ENCODE measurements around the gene CCDC149.

DNA sequence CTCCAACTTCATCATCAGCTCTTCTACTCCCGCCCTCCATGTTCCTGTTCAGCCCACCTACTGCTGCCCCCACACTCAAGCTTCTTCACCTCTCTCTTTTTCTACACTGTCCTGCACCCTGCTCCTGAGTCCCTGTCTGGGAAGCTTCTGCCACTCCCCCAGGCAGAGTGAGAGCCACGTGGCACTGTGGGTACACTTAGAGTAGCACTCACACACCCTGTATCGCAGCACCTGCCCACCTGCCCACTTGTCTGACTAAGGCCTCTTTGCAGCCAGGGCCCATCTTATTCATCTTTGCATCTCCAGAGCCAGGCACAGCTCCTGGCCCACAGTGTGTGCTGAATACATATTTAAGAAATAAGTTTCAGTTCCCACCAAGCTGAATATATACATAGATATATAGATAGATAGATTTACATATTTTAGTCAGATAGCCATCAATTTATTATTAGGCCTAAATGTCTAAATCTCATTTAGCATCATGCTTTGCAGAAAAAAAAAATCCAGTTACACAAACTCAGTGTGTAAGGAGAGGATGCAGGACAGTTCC, 24.9 kb downstream of the CCDC149 start:
- TF ChIP-seq, protein P1, sequence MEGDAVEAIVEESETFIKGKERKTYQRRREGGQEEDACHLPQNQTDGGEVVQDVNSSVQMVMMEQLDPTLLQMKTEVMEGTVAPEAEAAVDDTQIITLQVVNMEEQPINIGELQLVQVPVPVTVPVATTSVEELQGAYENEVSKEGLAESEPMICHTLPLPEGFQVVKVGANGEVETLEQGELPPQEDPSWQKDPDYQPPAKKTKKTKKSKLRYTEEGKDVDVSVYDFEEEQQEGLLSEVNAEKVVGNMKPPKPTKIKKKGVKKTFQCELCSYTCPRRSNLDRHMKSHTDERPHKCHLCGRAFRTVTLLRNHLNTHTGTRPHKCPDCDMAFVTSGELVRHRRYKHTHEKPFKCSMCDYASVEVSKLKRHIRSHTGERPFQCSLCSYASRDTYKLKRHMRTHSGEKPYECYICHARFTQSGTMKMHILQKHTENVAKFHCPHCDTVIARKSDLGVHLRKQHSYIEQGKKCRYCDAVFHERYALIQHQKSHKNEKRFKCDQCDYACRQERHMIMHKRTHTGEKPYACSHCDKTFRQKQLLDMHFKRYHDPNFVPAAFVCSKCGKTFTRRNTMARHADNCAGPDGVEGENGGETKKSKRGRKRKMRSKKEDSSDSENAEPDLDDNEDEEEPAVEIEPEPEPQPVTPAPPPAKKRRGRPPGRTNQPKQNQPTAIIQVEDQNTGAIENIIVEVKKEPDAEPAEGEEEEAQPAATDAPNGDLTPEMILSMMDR (IDR thresholded peaks at IDR 0.05): no peak
- no peak for TF ChIP-seq POLR2A (IDR thresholded peaks at IDR 0.05)

All from vagina (tissue), 2 donors.